T47D (cell line): ENCODE measurements around the gene RASSF7.

Experiments
- DNase-seq, 2 experiments: peaks; one replicate each; pipeline versions ENCODE4 v3.0.0 to v3.0.0-alpha.2; 2011 to 2012; ENCODE audit warnings: low read depth in 1 of 2, low spot score in 1 of 2
- JUND ChIP-seq: IDR thresholded peaks from 2 replicates; pipeline ENCODE4 v1.6.1; 2012; ENCODE audit warnings: low read depth
- in situ Hi-C: cut with HindIII; loops from 2 replicates; pipeline ENCODE4 v1.10.0; 2016; ENCODE audit warnings: low sequenced_read_pairs, low pct_unique_long_range_greater_than_20kb

Gene RASSF7

DNA sequence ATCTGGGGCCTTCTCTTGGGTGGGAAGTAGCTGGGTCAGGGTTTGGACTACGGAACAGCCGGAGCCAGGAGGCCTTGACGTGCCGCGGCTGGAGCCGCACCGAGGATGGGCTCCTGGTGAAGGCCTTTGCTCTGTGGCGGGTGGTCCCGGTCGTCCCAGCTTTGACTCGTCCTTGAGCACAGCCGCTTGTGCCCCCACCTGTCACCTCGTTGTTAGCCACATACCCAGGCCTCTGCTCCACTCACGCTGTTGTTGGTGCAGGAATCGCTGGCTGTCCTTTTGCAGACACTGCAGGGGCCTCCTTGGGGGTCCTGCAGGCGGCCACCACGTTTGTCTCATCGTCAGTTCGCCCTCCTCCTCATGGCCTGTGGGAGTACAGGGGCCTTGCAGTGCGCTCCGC lies 32.6 kb downstream of the RASSF7 start:
- no peak for TF ChIP-seq JUND
- DNase-seq: no peak
- in situ Hi-C loops: no loop called here

DNA sequence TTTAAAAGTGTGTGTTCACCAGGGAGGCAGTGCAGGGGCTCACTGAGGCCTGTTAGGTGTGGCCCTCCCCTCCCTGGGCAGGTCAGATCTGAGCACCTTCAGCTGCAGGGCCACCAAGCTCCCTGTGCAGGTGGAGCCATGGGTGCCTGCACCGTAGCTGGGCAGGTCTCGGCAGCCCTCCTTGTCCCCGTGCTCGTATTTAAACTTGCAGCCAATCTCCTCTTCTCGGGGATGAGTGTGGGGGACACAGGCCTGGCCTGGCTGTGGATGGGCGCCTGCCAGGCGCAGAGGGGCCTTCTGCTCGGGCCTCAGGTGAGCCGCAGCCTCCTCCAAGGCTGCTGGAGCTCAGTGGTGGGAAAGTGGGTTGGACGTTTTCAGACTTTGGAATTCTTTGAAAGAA lies 34.6 kb downstream of the RASSF7 start:
- in situ Hi-C loops: no loop called here
- no peak for DNase-seq
- no peak for TF ChIP-seq JUND

DNA sequence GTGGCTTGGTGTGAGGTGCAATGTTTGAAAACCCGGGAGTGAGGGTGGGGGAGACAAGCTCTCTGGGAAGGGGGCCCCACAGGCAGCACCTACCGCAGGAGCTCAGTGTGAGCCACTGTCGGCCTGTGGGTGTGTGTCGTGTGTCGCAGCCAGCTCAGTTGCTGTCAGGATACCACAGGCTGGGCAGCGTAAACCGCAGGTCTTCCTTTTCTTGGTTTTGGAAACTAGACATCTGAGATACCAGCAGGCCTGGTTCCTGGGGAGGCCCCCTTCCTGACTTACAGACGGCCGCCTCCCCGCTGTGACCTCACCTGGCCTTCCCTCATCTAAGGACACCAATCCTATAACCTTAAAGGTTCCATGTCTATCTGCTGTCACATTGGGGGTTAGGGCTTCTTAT lies 35.6 kb downstream of the RASSF7 start:
- TF ChIP-seq JUND: no peak
- in situ Hi-C loops: no loop called here
- DNase-seq: no peak

DNA sequence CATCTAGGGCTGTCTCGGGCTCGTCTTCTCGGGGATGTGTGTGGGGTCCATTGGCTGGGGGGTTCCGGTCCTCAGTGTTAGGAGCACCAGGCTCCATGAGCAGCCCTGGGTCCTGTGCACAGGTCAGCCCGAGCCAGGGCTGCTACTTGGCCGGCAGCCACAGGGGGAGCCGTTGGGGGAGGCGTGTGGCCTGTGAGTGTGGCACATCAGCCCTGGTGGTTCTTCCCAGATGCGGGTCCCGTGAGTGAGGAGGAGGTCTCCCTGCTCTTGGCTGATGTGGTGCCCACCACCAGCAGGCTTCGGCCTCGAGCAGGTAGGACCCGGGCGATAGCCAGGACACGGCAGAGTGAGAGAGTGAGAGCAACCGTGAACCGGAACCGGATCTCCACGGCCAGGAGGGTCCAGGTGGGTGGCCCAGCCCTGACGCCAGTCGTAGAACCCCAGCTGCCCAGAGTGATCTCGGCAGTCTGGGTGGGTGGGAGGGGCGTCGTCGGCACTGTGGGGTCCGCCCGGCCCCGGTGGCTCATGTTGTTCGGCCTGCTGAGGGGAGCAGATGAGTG lies 36.5 kb downstream of the RASSF7 start:
- no peak for DNase-seq
- TF ChIP-seq JUND: no peak
- in situ Hi-C loops: no loop called here

DNA sequence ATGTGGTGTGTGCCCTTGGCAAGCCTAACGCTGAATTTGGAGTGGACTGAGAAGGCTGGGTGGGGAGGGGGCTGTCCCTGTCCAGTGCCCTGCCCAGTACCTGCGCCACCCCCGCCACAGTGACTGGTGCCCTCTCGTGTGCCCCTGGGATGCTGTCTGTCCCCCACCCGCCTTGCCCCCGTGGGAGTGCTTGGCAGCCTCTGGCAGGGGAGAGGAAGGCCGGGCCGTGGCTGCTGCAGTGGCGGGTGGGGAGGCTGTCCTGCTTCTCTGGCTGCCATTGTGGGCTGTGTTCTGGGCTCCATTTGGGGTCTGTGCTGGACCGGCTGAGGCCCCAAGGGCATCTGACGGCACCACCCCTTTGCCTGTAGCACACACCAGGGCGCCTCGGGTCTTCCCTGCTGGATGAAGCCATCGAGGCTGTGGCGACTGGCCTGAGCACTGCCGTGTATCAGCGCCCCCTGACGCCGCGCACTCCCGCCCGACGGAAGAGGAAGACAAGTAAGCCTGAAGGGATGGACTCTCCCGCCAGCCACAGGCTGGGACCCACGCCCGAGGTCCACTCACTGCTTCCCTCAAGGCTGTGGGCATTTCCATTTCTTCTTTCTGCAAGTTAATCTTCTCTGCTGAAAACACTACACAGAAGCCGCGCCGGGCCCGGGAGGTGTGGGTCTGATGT lies 37.4 kb downstream of the RASSF7 start:
- no peak for DNase-seq
- TF ChIP-seq JUND: no peak
- in situ Hi-C loops: no loop called here

DNA sequence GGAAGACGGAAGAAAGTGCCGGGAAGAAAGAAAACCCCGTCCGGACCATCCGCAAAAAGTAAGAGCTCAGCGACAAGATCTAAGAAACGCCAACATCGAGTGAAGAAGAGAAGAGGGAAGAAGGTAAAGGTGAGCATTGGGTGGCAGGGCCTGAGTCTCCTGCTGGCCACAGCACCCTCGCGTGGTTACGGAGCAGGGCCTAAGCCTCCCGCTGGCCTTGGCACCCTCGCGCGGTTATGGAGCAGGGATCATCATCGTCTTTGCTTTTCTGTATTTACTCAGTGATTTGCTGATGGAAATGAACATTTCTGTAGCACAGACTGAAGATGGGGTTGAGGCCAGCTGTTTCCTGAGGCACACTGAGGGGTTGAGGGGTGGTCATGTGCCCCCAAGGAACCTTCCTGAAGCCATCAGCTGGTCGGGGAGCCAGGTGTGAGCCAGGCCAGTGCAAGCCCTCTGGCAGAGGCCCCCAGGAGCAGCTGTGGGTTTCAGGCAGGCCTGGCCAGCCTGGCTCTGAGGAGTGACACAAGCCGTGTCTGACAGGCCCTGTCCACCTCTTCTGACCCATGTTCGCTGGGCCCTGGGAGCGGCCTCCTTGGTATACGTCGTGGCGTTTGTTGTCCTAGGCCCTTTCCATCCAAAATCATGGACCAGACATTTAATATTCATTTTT lies 40.9 kb downstream of the RASSF7 start:
- no peak for DNase-seq
- TF ChIP-seq JUND: no peak
- in situ Hi-C loops: no loop called here

DNA sequence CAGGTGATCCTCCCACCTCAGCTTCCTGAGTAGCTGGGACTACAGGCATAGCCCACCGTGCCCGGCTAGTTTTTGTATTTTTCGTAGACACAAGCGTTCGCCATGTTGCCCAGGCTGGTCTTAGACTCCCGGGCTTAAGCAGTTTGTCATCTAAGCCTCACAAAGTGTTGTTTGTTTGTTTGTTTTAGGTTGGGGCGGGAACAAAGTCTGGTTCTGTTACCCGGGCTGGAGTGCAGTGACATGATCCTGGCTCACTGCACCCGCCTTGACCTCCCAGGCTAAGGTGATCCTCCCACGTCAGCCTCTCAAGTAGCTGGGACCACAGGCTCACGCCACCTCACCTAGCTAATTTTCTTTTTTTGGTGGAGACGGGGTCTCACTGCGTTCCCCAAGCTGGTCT lies 42.4 kb downstream of the RASSF7 start:
- TF ChIP-seq JUND: no peak
- in situ Hi-C loops: no loop called here
- no peak for DNase-seq

DNA sequence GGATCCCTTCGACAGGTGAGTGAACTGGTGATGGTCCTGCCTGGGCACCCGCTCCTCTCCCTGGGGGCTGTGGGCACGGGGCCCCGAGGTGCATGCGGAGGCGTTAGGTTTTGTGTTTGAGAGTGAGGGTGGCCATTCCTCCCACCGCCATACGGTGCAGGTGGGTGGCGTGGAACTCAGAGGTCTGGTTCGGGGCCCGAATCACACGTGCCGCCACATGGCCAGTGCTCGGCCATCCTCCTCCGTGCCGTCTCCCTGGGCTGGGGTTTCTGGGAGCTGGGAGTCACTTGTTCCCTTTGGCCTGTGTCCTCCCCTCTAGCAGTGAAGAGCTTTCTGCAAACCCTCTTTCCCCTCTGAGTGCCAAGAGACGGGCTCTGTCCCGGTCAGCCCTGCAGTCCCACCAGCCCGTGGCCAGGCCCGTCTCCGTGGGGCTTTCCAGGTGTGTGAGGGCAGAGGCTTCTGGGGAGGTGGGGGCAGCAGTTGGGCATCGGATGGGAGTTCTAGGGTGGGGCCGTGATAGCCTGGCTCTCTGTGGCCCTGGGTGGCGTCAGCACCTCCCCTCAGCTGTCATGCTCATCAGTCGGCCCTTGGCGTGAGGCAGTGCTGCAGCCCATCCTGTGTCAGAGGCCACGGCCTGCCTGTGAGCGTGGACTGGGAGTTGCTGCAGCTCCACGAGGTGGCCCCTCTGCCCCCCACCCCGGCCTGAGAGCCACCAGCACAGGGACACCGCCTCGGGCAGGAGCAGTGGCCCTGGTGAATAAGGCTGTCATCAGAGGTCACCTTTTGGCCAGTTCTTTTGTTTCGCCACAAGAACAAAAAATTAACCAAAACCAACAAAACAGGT lies 44.7 kb downstream of the RASSF7 start:
- no peak for DNase-seq
- no peak for TF ChIP-seq JUND
- in situ Hi-C loops: no loop called here

DNA sequence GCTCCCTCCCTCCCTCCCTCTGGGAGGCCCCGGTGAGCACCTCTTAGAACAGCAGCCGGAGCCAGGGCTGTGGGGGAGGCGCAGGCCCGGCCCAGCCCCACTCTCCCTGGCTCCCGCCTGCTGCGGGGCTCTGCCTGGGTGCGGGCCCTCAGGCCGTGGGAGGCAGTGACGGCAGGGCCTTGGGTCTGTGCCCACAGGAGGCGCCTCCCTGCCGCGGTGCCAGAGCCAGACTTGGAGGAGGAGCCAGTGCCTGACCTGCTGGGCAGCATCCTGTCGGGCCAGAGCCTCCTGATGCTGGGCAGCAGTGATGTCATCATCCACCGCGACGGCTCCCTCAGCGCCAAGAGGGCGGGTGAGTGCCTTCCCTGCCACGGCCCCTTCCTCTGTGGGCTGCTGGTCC lies 45.5 kb downstream of the RASSF7 start:
- peak; percentile 72 to 79 for DNase-seq
- in situ Hi-C loops: no loop called here
- no peak for TF ChIP-seq JUND

DNA sequence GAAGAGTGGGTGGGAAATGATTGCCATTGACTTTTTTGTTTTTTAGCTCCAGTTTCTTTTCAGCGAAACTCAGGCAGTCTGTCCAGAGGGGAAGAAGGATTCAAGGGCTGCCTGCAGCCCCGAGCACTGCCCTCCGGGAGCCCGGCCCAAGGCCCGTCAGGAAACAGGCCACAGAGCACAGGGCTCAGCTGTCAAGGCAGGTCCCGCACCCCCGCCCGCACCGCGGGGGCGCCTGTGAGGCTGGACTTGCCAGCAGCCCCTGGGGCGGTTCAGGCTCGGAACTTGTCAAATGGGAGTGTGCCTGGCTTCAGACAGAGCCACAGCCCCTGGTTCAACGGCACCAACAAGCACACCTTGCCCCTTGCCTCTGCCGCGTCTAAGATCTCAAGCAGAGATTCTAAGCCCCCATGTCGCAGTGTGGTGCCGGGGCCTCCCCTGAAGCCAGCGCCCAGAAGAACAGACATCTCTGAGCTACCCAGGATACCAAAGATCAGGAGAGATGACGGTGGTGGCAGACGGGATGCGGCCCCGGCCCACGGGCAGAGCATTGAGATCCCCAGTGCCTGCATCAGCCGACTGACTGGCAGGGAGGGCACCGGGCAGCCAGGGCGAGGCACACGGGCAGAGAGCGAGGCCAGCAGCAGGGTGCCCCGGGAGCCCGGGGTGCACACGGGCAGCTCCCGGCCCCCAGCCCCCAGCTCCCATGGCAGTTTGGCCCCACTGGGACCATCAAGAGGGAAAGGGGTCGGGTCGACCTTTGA lies 46.4 kb downstream of the RASSF7 start:
- DNase-seq: no peak
- TF ChIP-seq JUND: no peak
- in situ Hi-C loops: no loop called here

DNA sequence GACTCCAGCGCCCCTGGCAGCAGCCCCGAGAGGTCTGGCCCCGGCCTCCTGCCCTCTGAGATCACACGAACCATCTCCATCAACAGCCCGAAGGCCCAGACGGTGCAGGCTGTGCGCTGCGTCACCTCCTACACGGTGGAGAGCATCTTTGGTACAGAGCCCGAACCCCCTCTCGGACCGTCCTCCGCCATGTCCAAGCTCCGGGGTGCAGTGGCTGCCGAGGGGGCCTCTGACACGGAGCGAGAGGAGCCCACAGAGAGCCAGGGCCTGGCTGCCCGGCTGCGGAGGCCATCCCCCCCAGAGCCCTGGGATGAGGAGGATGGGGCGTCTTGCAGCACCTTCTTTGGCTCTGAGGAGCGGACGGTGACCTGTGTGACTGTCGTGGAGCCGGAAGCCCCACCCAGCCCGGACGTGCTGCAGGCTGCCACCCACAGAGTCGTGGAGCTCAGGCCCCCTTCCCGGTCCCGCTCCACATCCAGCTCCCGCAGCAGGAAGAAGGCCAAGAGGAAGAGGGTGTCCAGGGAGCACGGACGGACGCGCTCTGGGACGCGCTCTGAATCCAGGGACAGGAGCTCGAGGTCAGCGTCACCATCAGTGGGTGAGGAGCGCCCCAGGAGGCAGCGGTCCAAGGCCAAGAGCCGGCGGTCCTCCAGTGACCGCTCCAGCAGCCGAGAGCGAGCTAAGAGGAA lies 47.3 kb downstream of the RASSF7 start:
- in situ Hi-C loops: no loop called here
- DNase-seq: no peak
- TF ChIP-seq JUND: no peak

DNA sequence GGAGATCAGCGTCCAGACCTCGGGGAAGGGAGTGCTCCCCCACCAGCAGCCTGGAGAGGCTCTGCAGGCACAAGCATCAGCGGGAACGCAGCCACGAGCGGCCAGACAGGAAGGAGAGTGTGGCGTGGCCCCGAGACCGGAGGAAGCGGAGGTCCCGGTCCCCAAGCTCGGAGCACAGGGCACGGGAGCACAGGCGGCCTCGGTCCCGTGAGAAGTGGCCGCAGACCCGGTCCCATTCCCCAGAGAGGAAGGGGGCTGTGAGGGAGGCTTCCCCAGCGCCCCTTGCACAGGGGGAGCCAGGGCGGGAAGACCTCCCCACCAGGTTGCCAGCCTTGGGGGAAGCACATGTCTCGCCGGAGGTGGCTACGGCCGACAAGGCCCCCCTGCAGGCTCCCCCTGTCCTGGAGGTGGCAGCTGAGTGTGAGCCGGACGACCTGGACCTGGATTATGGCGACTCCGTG lies 48.1 kb downstream of the RASSF7 start:
- in situ Hi-C loops: no loop called here
- DNase-seq: no peak
- no peak for TF ChIP-seq JUND
